Keratinocyte (primary cell): ENCODE data around the gene SCN2B.

Experiments used
- EZH2 ChIP-seq: IDR thresholded peaks from one replicate; pipeline ENCODE4 v1.6.1; 2012; ENCODE audit warnings: inconsistent platforms, mild to moderate bottlenecking, low read length, moderate library complexity
- TF ChIP-seq, protein P1 (sequence below), 3 experiments: IDR thresholded peaks in 1 of 3; conservative IDR thresholded peaks in 1 of 3; optimal IDR thresholded peaks in 1 of 3; 2 replicates in 2 of 3; 3 replicates in 1 of 3; pipeline versions ENCODE3 to v1.5.1; 2011; ENCODE audit warnings: low read length in 3 of 3, mild to moderate bottlenecking in 3 of 3, moderate library complexity in 2 of 3, control low read depth in 1 of 3, inconsistent platforms in 1 of 3; ENCODE audit not compliant: insufficient read depth in 2 of 3; ENCODE audit errors: extremely low read depth in 1 of 3

GRCh38 chr11:118148240-118148639 lies 28.2 kb downstream of the SCN2B start:
- TF ChIP-seq EZH2 = no peak
- TF ChIP-seq, protein P1, sequence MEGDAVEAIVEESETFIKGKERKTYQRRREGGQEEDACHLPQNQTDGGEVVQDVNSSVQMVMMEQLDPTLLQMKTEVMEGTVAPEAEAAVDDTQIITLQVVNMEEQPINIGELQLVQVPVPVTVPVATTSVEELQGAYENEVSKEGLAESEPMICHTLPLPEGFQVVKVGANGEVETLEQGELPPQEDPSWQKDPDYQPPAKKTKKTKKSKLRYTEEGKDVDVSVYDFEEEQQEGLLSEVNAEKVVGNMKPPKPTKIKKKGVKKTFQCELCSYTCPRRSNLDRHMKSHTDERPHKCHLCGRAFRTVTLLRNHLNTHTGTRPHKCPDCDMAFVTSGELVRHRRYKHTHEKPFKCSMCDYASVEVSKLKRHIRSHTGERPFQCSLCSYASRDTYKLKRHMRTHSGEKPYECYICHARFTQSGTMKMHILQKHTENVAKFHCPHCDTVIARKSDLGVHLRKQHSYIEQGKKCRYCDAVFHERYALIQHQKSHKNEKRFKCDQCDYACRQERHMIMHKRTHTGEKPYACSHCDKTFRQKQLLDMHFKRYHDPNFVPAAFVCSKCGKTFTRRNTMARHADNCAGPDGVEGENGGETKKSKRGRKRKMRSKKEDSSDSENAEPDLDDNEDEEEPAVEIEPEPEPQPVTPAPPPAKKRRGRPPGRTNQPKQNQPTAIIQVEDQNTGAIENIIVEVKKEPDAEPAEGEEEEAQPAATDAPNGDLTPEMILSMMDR (optimal IDR thresholded peaks at IDR 0.05 in 1 of 3, IDR thresholded peaks at IDR 0.05 in 1 of 3, conservative IDR thresholded peaks at IDR 0.05 in 1 of 3; ENCODE audit: extremely low read depth in 1 of 3, insufficient read depth in 2 of 3, low read length in 3 of 3) = no peak
